HG02852 (cell line): Measurements from ENCODE around the gene PLEK.
"Not testable (repeated sequence)": the region's sequence is repeated elsewhere in the genome, so short reads cannot be mapped to it uniquely, and the experiment has no call there.

Experiments
- ATAC-seq: cut with Tn5 transposase; IDR thresholded peaks from one replicate; pipeline ENCODE4 v1.9.1; 2021; ENCODE audit warnings: mild to moderate bottlenecking, moderate library complexity; ENCODE audit not compliant: unreplicated experiment

Gene PLEK

DNA sequence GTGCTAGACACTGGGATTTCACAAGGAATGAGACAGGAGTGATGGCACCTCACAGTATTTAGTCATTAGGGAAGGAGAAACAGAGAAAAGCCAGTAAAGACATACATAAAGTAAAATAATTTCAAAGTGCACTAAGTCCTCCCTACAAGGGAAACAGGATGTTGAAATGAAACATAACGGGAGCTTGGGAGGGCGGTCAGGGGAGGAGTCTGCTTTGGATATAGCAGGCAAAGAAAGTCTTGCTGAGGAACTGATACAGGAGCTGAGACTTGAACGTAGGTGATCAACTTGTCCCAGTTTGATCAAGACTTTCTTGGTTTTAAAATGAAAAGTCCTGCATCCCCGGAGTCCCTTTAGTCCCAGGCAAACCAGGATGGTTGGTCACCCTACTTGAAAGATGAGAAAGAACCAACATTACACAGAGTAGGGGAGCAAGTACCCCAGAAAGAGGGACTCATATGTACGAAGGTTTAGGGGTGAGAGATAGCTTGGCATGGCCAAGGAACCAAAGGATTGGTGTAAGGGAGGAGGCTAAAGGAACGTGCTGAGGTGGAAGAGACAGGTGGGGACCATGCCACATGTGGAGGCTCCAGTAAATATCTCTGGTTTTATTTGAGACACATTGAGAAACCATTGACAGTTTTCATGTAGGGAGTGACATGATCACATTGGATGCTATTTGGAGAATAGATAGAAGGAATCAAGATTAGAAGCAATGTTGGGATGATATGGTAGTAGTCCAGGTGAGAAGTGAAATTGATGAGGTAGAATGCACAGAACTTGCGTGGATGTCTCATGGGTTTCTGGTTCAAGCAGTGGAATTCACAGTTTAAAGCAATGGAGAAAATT lies 73.6 kb downstream of the PLEK start:
- no peak for ATAC-seq

GRCh38 chr2:68441179-68441993 lies 76.3 kb downstream of the PLEK start:
- peak; percentile 98 for ATAC-seq

DNA sequence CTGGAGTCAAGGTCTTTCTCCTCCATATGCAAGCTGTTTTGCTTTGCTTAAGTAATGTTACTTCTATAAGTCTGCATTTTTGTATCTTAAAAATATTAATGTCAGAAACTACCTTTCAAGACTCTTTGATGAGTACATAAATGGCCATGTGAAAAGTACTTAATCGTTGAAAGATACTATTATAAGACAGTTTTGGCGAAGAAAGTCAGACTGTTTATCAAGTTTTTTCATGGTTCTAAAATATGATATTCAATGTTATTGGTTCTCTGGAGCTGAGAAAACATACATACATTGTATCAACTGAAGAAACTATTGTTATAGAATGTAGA lies 76.9 kb downstream of the PLEK start:
- no peak for ATAC-seq

GRCh38 chr2:68446425-68446824 lies 81.3 kb downstream of the PLEK start:
- ATAC-seq, result not testable (repeated sequence)
